ENCODE measurements around the gene TTC28. TPM values are rescaled to one million over a fixed set of nuclear protein-coding genes. Genes with fewer than 3 reads are reported as not detected.
"Not testable (repeated sequence)": the region's sequence is repeated elsewhere in the genome, so short reads cannot be mapped to it uniquely, and the experiment has no call there.

TTC28 gene
- total RNA-seq: 10.7 and 14.9 TPM in 2 replicates

GRCh38 chr22:28679611-28680287, at the start of gene TTC28:
TTC28 (minus strand) TSS chr22:28679840; CDS start chr22:28679723, 117 bp downstream.
- DNase-seq (ENCODE audit: low read depth in 2 of 2): peak; percentile 87 to 94

- no peak for DNase-seq (ENCODE audit: low read depth in 2 of 2)
Measured at GRCh38 chr22:28728621-28729313, 49.1 kb upstream of the TTC28 start.

DNA sequence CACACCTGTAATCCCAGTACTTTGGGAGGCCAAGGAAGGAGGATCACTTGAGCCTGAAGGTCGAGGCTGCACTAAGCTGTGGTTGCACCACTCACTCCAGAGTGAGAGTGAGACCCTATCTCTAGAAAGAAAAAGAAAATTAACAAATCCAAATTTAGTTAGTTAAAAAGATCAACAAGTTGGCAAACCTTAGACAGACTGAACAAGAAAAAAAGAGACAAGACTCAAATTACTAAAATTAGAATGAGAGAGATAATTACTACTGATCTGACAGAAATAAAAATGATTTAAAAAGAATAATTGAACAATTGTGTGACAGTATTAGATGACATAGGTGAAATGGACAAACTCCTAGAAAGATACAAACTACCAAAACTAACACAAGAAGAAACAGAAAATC, 48.4 kb upstream of the TTC28 start:
- no peak for DNase-seq (ENCODE audit: low read depth in 2 of 2)

- DNase-seq (ENCODE audit: low read depth in 2 of 2): no peak
Measured at GRCh38 chr22:28718044-28718443, 38.4 kb upstream of the TTC28 start.

DNA sequence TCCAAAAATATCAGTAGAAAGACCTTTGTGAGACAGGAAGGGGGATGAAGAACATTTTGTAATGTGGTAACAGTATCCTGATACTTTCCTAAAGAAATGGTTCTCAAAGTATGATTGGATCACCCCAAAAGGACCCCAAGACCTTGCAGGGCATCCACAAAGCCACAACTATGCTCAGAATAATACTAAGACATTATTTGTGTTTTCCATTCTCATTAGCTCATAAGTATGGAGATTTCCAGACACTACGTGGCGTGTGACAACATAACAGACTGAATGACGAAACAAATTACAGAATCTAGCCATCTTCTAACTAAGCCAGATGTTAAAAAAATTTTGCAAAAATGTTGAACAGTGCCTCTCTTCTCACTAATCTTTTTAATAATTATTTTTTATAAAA, 37.0 kb upstream of the TTC28 start:
- DNase-seq (ENCODE audit: low read depth in 2 of 2): no peak

DNA sequence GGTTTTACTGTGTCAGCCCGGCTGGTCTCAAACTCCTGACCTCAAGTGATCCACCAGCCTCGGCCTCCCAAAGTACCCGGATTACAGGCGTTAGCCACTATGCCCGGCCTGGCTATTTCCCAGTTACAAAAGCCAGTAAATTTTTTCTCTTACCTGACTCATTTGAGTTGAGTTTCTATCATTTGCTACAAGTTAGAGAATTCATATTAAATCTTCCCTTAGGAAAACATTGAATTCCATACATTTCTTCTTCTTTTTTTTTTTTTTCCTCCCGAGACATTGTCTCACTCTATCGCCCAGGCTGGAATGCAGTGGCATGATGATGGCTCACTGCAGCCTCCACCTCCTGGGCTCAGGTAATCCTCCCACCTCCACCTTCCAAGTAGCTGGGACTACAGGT, 36.0 kb upstream of the TTC28 start:
- DNase-seq (ENCODE audit: low read depth in 2 of 2): no peak

- peak in 1 of 2 donors; percentile 2 for DNase-seq (ENCODE audit: low read depth in 2 of 2)
Measured at GRCh38 chr22:28714043-28714628, 34.5 kb upstream of the TTC28 start.

DNA sequence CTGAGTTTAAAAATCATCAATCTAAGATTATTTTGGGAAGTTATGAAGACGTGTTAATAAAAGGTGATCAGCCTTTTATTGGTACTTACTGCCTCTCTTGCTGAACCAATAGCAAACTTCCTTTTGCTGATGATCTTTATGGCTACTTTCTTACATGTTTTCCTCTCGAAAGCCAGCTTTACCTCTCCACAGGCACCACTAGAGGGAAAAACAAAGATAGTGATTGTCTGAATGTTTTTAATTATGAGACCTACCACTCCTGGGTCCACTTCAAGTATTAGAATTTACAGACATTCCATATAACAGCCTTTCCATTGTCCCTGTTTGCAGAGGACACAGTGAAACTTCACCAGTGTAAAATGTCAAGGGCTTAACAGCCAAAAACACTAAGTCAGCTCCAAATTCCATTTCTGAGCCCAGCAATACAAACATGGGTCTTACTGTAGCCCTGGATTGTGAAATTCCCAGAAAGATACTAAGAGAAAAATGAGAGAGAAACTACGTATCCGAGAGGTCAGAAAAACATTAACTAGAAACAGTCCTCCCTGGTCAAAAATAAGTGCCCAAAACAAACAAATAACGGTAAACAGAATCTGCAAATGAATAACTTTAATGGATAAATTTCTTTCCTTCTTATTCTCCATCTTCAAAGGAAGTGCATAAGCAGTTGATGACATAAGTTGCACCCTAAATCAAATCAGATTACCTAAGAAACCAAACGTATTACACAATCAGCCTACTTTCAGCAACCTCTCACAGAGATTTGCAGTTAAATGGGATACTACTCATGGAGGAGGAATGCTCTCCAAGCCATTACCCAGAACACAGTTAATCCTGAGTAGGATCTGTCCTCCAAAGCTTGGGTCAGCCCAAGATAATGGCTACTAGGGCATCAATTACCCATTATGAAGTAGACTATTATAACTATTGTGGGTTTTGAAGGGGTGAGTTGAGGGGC, 32.5 kb upstream of the TTC28 start:
- DNase-seq (ENCODE audit: low read depth in 2 of 2): peak in 1 of 2 donors; percentile 44

DNA sequence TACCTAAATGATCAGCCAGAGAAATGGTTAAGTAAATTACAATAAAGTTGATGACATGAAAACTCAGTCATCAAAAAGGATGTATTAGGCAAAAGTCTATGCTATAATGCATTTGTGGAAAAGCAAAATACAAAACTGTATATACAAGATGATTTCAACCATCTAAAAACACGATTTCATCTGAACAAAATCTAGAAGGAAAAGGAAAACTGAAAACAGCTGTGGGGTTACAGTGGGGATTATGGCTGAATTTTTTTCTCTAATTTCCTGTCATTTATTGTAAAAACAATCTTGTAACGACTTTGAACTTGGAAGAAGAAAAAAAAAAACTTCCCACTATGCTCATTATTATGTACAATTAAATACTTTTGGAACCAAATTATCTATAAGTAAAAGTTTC, 31.7 kb upstream of the TTC28 start:
- DNase-seq (ENCODE audit: low read depth in 2 of 2): peak in 1 of 2 donors; percentile 6

DNA sequence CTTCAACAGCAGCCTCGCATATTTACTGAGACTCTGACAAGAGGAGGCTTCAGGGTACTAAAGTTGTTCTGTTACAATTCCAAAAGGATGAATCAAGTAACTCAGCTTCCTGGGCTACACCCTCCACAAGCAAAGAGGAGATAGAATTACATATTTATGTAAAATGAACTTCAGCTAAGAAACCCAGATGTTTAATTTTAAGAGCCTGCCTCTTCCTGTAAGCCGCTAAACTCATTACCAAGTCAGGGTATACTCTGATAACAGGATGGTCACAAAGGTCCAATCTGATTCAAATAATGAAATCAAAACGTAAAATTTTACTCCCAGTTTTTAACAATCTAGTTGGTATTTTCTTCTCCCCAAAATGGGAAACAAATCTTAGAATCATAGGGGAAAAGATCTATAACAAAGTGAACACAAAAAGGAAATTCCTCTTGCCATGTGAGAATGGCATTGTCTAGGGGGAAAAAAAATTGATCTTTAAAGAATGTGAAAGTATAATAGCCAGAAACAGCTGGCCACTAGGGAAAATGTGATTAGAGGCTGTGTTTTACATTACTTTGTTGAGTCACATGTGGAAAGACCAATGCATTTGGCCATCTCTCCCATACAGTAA, 31.0 kb upstream of the TTC28 start:
- peak; percentile 73 to 84 for DNase-seq (ENCODE audit: low read depth in 2 of 2)

DNA sequence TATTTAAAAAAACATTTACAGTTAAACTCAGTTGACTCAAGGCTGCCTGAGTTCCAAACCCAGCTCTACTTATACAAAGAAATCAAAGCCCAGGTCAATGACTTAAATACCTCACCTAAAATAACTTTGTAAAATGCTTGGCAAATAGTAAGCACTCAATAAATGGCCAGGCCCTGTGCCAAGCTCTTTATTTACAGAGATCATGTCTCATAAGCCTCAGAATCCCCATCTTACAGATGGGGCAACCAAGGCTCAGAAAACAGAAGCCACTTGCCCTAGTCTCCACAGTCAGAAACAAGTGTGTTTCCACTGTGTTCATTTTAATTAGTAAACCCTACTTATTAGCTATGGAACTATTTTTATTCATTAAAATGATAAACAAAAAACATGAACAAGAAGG, 30.5 kb upstream of the TTC28 start:
- peak; percentile 10 to 24 for DNase-seq (ENCODE audit: low read depth in 2 of 2)

DNA sequence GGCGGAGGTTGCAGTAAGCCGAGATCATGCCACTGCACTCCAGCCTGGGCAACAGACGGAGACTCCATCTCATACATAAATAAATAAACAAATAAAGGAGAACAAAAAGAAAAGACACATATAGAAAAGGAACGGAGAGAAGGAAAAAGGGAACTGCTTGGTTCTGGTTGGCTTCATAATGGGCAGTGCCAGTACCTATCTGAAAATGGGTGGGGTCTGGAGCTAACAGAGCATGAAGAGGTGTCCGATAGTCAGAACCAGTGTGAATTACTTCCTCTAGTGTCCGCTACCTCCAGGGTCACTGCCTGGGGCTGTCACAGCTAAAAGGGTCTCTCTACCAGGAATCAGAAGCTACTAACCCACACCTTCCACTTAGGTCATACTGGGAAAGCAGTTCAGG, 27.2 kb upstream of the TTC28 start:
- DNase-seq (ENCODE audit: low read depth in 2 of 2): no peak

GRCh38 chr22:28703436-28703835, 23.8 kb upstream of the TTC28 start:
- no peak for DNase-seq (ENCODE audit: low read depth in 2 of 2)

- DNase-seq (ENCODE audit: low read depth in 2 of 2): no peak
Measured at GRCh38 chr22:28702891-28703290, 23.3 kb upstream of the TTC28 start.

- not testable (repeated sequence) for DNase-seq (ENCODE audit: low read depth in 2 of 2)
Measured at GRCh38 chr22:28693041-28693760, 13.6 kb upstream of the TTC28 start.

- DNase-seq (ENCODE audit: low read depth in 2 of 2): not testable (repeated sequence)
Measured at GRCh38 chr22:28689796-28690195, 10.2 kb upstream of the TTC28 start.

- not testable (repeated sequence) for DNase-seq (ENCODE audit: low read depth in 2 of 2)
Measured at GRCh38 chr22:28682966-28683365, 3.3 kb upstream of the TTC28 start.

GRCh38 chr22:28680813-28681490, 1.3 kb upstream of the TTC28 start:
- DNase-seq (ENCODE audit: low read depth in 2 of 2): not testable (repeated sequence)

DNA sequence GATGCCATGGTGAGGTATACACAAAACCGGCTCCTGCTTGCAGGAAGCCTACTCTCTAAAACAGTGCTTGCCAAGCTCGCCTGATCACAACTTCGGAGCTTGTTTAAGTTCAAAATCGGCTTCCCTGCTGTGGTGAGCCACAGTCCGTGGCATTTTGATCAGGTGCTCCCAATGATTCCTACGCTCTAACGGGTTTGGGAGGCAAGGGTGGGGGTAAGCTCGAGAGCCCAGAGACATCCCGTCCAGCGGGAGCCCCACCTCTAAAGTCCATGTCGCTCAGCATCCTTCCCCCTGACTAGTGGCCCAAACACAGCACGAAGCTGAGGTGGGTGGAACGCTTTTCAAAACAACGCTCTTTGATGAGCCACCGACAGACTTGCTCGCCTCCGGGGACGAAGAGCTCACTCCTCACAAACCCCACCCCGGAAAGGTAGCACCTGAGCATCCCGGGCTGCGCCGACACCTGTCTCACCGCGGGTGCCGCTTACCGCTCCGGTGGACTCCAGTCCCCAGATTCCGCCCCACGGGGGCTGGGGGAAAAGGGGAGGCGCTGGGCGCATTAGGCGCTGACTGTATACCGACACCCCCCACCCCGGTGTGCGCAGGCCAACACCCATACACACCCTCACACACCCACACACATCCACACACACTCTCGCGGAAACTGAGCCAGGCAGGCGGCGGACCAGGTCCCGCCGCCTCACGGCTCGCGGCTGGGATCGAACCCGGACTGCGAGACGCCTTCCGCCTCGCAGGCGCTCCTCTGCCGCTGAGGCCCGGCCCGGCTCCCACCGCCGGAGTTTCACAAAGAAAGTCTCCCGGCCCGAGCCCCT, 646 bp downstream of the TTC28 start:
- DNase-seq (ENCODE audit: low read depth in 2 of 2): peak; percentile 9 to 47
